HEK293 (cell line): ENCODE measurements around the gene SP5.

ENCODE experiments used
- CTCF ChIA-PET: fragments of 350-600 bp; formaldehyde crosslinking; extraction: SDS; loops from one replicate; lab custom pipeline; 2021; ENCODE audit warnings: antibody characterized with exemption; lab: Yijun Ruan, JAX
- POLR2A ChIA-PET: fragments of 300-600 bp; formaldehyde crosslinking; extraction: SDS; loops from one replicate; lab custom pipeline; 2020; ENCODE audit warnings: antibody characterized with exemption, inconsistent platforms; lab: Yijun Ruan, JAX
- H3K27ac ChIP-seq: fragments of 200-500 bp; sonication (Bioruptor generic); 2 replicates; pipeline ENCODE4 v1.5.1; 2014; ENCODE audit warnings: low read depth, low read length, control low read depth, inconsistent platforms; ENCODE audit errors: extremely low read depth
- H3K36me3 ChIP-seq, 2 experiments: fragments of 200-500 bp in 1 of 2; sonication (Bioruptor generic) in 1 of 2; 1 replicate in 1 of 2; 2 replicates in 1 of 2; pipeline ENCODE4 v1.5.1; 2014 to 2017; ENCODE audit warnings: inconsistent platforms in 2 of 2, low read length in 2 of 2; ENCODE audit not compliant: control insufficient read depth in 2 of 2, insufficient read depth in 1 of 2
- H3K4me1 ChIP-seq: fragments of 200-500 bp; sonication (Bioruptor generic); 2 replicates; pipeline ENCODE4 v1.5.1; 2014; ENCODE audit warnings: mild to moderate bottlenecking, low read length, inconsistent platforms; ENCODE audit not compliant: control insufficient read depth, insufficient read depth
- H3K4me3 ChIP-seq: 2 replicates; pipeline ENCODE4 v1.5.1; 2011; ENCODE audit warnings: low read depth, mild to moderate bottlenecking, control low read depth, low read length, moderate library complexity
- H3K9me3 ChIP-seq: fragments of 200-500 bp; sonication (Bioruptor generic); 2 replicates; pipeline ENCODE4 v1.5.1; 2014; ENCODE audit warnings: low read depth, low read length, inconsistent platforms; ENCODE audit not compliant: control insufficient read depth, insufficient read depth
- HOXC10 ChIP-seq: sonication (generic); formaldehyde crosslinking; IDR thresholded peaks from 2 replicates; pipeline ENCODE4 v1.8.1; 2023; ENCODE audit warnings: mild to moderate bottlenecking, missing genetic modification reagents
- KLF8 ChIP-seq: fragments of 450-650 bp; formaldehyde crosslinking; IDR thresholded peaks from 2 replicates; pipeline ENCODE4 v1.5.1; 2016; ENCODE audit warnings: missing biosample characterization, missing genetic modification characterization
- TCF7L2 ChIP-seq: IDR thresholded peaks from 2 replicates; pipeline ENCODE4 v1.6.1; 2011; ENCODE audit warnings: low read depth, mild to moderate bottlenecking, inconsistent platforms, low read length, moderate library complexity, borderline replicate concordance
- ZNF155 ChIP-seq: fragments of 450-650 bp; formaldehyde crosslinking; IDR thresholded peaks from 2 replicates; pipeline ENCODE4 v1.5.1; 2016; ENCODE audit warnings: missing biosample characterization, missing genetic modification characterization
- ZNF175 ChIP-seq: fragments of 450-650 bp; formaldehyde crosslinking; IDR thresholded peaks from 2 replicates; pipeline ENCODE4 v1.5.1; 2016; ENCODE audit warnings: missing biosample characterization, missing genetic modification characterization
- ZNF184 ChIP-seq: fragments of 450-650 bp; IDR thresholded peaks from 2 replicates; pipeline ENCODE4 v1.5.1; 2018; ENCODE audit warnings: missing biosample characterization, mild to moderate bottlenecking, missing genetic modification characterization
- ZNF335 ChIP-seq: fragments of 450-650 bp; formaldehyde crosslinking; conservative IDR thresholded peaks from 2 replicates; pipeline ENCODE4 v1.5.1; 2016; ENCODE audit warnings: missing biosample characterization, missing genetic modification characterization
- ZNF555 ChIP-seq: fragments of 450-650 bp; formaldehyde crosslinking; conservative IDR thresholded peaks from 2 replicates; pipeline ENCODE4 v1.5.1; 2017; ENCODE audit warnings: missing biosample characterization, mild to moderate bottlenecking, missing genetic modification characterization, inconsistent platforms
- ZNF561 ChIP-seq: fragments of 450-650 bp; IDR thresholded peaks from 2 replicates; pipeline ENCODE4 v1.5.1; 2018; ENCODE audit warnings: missing biosample characterization, missing genetic modification characterization, borderline replicate concordance
- ZNF571 ChIP-seq: fragments of 450-650 bp; formaldehyde crosslinking; IDR thresholded peaks from 2 replicates; pipeline ENCODE4 v1.5.0; 2017; ENCODE audit warnings: missing biosample characterization, missing genetic modification characterization
- ZNF664 ChIP-seq: fragments of 450-650 bp; formaldehyde crosslinking; IDR thresholded peaks from 2 replicates; pipeline ENCODE4 v1.5.1; 2016; ENCODE audit warnings: missing biosample characterization, missing genetic modification characterization
- ZNF843 ChIP-seq: fragments of 450-650 bp; formaldehyde crosslinking; IDR thresholded peaks from 2 replicates; pipeline ENCODE4 v1.5.1; 2016; ENCODE audit warnings: missing biosample characterization, missing genetic modification characterization
- TF ChIP-seq, protein P1 (sequence below): IDR thresholded peaks from 2 replicates; pipeline ENCODE4 v1.6.1; 2011; ENCODE audit warnings: mild to moderate bottlenecking, low read depth, low read length, borderline replicate concordance
- TF ChIP-seq, protein P2 (sequence below): fragments of 450-650 bp; formaldehyde crosslinking; IDR thresholded peaks from 2 replicates; pipeline ENCODE4 v1.5.1; 2016; ENCODE audit warnings: missing biosample characterization, missing genetic modification characterization
- TF ChIP-seq, protein P3 (sequence below): fragments of 450-650 bp; formaldehyde crosslinking; IDR thresholded peaks from 2 replicates; pipeline ENCODE4 v1.5.1; 2017; ENCODE audit warnings: missing biosample characterization, missing genetic modification characterization

SP5 gene

DNA sequence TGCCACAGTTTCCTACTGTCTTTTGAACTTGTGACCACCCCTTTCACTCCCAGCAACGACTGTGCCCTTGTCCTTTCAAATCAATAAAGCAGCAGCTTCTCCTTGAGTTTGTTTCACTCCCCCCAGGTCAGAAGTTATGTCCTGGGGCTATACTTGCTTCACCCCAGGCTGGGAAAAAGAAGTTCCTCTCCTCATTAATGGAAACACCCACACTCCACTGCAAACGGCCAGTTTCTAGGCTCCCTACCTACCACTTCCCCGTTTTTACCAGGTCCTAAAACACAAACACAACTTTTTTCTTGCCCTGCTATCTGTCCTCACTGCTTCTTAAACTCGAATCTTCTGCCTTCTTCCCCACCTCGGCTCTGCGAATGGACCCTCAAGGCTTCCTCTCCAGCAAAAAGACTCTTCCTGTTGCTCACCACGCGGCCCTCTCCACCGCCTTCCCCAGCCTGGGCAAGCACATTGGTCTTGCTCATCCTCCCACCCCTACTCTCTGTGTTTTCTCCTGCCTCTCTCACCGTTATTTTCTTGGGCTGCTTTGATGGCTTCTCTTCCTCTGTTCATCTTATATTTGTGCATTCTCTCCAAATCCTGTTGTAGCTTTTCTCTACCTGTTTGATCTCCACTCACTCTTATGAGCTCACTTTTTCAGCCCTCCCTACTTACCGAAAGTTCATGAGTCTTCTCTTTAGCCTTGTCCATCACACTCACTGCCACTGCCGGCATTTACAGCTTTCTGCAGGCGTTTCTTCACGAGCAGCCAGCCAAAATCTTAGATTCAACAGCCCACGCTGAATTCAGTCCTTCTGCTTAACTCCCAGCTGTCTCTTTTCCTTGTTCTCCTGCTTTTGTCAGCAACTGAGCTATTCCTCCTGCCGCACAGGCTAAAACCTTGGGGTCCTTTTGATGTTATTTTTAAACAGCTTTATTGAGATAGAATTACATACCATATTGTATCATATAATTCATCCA is 7.0 kb upstream of the SP5 start:
- no peaks in the 10 kb centered on the region for H3K4me1 ChIP-seq
- ChIA-PET CTCF (interaction anchor here (0.6 kb wide), 2 partner anchors 40 to 1256 kb away, joined by 3 to 4 read pairs; no protein-coding TSS in a partner anchor), POLR2A (no interaction called here)

DNA sequence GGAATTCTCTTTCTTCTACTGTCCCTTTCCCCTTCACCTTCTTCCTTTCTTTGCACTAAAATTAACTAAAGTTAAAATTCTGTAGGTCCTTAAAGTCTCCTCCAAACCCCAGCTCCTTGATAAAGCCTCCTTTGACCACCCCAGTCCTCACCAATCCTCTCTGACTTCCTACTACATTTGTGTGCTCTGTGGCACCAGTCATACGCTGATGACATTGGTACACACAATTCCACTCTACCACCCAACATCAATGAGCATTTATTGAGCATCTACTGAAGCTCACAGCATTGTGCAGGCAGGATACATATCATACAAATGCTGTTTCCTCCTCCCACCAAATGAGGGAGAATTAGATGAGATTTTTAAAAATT is 4.5 kb upstream of the SP5 start:
- Histone ChIP-seq H3K9me3 (no peaks in the 10 kb centered on the region), H3K4me3 (no peak overlapping the region), H3K27ac (no peak overlapping the region), H3K4me1 (no peaks in the 10 kb centered on the region), H3K36me3 (no peaks in the 10 kb centered on the region)
- POLR2A ChIA-PET = no interaction called here
- CTCF ChIA-PET = interaction anchor here (1.2 kb wide), 2 partner anchors 301 to 313 kb away, joined by 3 read pairs; no protein-coding TSS in a partner anchor
- peak; percentile 71 for TF ChIP-seq ZNF664 (tag by site-specific recombination)
- TF ChIP-seq, protein P1, sequence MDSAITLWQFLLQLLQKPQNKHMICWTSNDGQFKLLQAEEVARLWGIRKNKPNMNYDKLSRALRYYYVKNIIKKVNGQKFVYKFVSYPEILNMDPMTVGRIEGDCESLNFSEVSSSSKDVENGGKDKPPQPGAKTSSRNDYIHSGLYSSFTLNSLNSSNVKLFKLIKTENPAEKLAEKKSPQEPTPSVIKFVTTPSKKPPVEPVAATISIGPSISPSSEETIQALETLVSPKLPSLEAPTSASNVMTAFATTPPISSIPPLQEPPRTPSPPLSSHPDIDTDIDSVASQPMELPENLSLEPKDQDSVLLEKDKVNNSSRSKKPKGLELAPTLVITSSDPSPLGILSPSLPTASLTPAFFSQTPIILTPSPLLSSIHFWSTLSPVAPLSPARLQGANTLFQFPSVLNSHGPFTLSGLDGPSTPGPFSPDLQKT = no peak

More for the DNA sequence above, 7.0 kb upstream of the SP5 start:
- no peaks in the 10 kb centered on the region for H3K9me3 ChIP-seq
- TF ChIP-seq ZNF184 (tag by site-specific recombination) (no peak), ZNF571 (tag by site-specific recombination) (no peak), ZNF175 (tag by site-specific recombination) (no peak), ZNF561 (tag by site-specific recombination) (no peak), ZNF843 (tag by site-specific recombination) (no peak), ZNF555 (no peak), HOXC10 (no peak), ZNF155 (tag by site-specific recombination) (no peak)
- TF ChIP-seq, protein P2, sequence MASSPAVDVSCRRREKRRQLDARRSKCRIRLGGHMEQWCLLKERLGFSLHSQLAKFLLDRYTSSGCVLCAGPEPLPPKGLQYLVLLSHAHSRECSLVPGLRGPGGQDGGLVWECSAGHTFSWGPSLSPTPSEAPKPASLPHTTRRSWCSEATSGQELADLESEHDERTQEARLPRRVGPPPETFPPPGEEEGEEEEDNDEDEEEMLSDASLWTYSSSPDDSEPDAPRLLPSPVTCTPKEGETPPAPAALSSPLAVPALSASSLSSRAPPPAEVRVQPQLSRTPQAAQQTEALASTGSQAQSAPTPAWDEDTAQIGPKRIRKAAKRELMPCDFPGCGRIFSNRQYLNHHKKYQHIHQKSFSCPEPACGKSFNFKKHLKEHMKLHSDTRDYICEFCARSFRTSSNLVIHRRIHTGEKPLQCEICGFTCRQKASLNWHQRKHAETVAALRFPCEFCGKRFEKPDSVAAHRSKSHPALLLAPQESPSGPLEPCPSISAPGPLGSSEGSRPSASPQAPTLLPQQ (tag by site-specific recombination) = no peak
- TF ChIP-seq, protein P3, sequence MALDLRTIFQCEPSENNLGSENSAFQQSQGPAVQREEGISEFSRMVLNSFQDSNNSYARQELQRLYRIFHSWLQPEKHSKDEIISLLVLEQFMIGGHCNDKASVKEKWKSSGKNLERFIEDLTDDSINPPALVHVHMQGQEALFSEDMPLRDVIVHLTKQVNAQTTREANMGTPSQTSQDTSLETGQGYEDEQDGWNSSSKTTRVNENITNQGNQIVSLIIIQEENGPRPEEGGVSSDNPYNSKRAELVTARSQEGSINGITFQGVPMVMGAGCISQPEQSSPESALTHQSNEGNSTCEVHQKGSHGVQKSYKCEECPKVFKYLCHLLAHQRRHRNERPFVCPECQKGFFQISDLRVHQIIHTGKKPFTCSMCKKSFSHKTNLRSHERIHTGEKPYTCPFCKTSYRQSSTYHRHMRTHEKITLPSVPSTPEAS (tag by site-specific recombination) = no peak
- H3K27ac ChIP-seq = no peak overlapping the region
- no peak overlapping the region for H3K4me3 ChIP-seq
- H3K36me3 ChIP-seq = no peaks in the 10 kb centered on the region

DNA sequence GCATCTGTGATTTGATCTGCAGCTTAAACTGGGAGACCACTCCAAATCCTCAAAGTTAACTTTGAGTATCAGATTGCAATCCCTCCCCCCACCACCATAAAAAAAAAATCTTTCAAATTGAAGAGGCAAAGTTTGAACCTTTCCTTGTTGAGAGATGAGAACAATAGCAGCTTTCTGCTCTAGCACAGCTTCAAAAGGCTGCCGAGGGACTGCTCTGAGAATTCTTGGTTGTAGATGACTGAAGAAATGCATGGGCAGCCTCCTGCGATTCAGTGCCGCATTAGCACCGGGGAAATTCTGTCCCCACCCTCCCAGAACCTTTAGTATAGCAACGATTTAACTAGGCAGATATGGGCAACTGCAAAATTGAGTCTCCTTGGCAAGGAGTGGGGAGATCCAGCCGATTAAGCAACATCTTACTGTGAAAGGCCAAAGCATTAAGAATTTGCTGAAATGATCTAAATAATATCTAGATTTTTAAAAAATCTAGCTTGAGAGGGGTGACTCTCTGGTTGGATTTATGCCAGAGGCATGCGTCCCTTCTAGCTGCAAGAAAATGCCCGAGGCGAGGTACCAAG is 3.9 kb upstream of the SP5 start:
- H3K9me3 ChIP-seq = no peaks in the 10 kb centered on the region
- POLR2A ChIA-PET = interaction anchor here (1.4 kb wide), 1 partner anchor 59 kb away, joined by 4 read pairs; the partner anchor contains the start of gene ERICH2
- TF ChIP-seq KLF8 (tag by site-specific recombination) = no peak
- TF ChIP-seq TCF7L2 = peak; percentile 50; the same call in 1 of the 2 replicates
- peak; percentile 51; the same call in 1 of the 2 replicates for TF ChIP-seq ZNF335 (tag by site-specific recombination)

More for the DNA sequence above, 3.9 kb upstream of the SP5 start:
- no peak overlapping the region; the same call in 1 of the 2 replicates for H3K27ac ChIP-seq
- peak overlapping the region; percentile 32 for H3K4me3 ChIP-seq
- CTCF ChIA-PET = interaction anchor here (0.6 to 1.8 kb wide), 3 partner anchors 302 to 341 kb away, joined by 3 to 6 read pairs (median 3); no protein-coding TSS in a partner anchor
- H3K4me1 ChIP-seq = no peaks in the 10 kb centered on the region
- no peaks in the 10 kb centered on the region for H3K36me3 ChIP-seq
